HG03469 (cell line): ENCODE measurements around the gene TDRD12.

Experiments used
- ATAC-seq: cut with Tn5 transposase; IDR thresholded peaks from one replicate; pipeline ENCODE4 v1.9.1; 2021; ENCODE audit warnings: mild to moderate bottlenecking, moderate library complexity, moderate number of reproducible peaks; ENCODE audit not compliant: unreplicated experiment

The TDRD12 gene

DNA sequence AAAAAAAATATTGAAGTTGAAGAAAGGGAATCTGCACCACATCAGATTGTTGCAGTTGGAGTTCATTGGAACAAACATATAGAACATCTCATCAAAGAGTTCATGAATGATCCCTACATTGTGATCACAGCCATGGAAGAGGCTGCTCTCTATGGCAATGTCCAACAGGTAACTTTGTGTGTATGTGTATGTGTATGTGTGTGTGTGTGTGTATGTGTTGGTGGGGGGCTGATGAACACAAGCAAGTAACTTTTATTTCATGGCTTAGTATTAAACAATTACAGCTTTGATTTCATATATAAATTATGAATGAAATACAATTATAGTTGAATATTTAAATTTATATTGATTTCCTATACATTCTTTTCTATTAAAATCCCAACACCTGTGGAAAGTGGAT lies 80.6 kb downstream of the TDRD12 start:
- no peak for ATAC-seq

DNA sequence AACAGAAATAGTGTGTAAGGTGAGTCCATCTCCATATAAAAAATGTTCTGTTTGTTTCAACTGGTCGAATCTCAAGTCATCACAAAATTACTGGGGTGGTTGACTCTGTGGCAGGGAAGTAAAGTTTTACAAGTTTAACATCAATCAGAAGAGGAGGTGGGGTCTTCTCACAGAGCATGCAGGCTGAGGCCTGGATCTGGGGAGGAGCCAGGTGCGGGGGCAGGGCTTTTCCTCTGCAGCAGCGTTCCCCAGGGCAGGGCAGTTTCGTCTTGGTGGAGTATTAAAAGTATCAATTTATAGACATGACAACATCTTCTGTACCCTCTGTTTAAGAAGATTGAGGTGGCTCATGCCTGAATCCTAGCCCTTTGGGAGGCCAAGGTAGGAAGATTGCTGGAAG lies 81.2 kb downstream of the TDRD12 start:
- no peak for ATAC-seq

DNA sequence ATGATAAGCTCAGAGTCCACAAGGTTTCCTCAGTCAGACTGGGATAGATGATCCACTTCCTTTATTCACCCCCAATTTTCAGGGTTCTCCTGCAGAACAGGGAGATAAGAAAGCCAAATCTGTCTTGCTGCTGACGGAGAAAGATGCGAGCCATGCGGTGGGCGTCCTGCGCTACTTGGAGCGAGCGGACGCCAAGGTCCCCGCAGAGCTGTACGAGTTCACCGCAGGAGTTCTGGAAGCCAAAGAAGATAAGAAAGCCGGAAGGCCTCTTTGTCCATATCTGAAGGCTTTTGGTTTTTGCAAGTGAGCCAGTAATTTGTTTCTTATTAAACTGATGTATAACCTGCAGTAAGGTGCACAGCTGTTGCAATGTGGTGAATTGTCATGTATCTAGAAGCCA lies 83.3 kb downstream of the TDRD12 start:
- no peak for ATAC-seq

DNA sequence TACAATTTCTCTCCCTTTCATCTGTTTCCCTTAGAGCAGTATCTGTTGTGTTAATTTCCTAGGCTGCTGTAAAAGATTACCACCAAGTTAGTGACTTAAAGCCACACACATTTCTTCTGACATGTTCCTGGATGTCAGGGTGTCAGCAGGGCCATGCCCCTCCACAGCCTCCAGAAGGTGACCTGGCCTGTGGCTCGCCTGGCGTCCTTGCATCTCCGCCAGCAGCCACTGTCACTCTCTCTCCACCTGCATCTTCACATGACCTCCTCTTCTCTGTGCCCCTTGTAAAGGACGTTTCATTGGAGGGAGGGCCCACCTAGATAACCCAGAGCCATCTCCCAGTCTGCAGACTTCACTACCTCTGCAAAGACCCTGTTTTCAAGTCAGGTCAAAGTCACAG lies 88.7 kb downstream of the TDRD12 start:
- no peak for ATAC-seq

DNA sequence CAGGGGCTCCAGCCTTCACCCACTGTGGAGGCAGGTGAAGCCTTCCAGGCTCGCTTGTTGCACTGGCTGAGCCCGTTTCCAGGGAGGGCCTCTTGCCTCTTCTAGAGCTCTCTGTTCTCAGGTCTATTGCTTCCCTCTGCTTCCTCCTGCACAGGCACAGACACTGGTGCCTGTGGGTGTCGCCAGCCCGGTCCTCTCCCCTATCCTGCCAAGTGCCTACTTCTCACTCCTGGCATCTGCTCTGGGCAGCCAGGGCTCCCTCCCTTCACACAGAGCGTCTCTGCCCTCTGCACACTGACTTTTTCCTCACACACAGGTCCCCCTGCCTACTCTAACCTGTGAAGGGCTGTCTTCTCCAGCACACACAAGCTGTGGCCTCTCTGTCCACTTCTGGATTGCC lies 89.7 kb downstream of the TDRD12 start:
- no peak for ATAC-seq

DNA sequence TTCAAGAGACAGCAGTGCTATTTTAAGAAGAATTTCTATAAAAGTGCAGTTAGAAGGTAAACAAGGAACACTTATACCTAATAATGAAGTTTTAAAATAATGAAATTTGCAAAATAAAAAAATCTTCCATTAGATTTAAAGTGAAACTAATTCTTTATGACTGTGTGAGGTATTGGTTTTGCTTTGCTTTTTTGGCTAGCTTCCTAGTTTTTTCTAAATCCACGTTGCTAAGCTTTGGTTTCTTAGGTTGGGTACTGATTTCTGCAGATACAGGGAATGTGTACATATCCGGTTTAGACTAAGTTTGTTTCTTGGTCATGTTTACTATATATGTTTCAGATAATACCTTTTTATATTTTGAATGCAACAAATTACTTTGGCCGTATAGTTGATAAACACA lies 90.2 kb downstream of the TDRD12 start:
- ATAC-seq: no peak

DNA sequence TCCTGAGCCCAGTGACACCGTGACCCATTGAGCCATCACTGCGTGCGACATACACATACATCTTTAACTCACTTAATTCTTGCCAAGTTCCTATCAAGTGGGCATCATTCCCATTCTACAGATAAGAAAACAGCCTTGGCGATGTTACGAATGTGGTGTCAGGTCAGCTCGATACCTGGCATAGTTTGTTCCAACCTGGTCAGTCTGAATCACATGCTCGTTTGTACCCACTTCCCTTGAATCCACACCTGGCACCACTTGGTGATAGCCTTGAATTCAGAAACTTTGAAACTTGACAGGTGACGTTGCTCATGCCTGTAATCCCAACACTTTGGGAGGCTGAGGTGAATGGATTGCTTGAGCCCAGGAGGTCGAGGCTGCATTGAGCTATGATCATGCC lies 90.9 kb downstream of the TDRD12 start:
- ATAC-seq: no peak

DNA sequence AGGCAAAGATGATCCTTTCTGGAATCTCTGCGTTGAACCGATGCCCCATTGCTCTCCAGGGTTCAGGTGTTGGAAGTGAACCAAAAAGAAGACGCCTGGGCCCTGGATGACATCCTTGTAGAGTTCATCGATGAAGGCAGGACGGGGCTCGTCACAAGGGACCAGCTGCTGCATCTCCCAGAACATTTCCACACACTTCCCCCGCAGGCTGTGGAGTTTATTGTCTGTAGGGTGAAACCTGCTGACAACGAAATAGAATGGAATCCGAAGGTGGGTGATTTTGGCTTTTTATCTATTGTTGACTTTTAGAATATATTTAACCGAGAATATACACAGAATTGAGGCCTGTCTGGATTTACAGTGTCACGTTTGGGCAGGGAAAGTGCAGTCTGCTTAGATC lies 91.6 kb downstream of the TDRD12 start:
- no peak for ATAC-seq

DNA sequence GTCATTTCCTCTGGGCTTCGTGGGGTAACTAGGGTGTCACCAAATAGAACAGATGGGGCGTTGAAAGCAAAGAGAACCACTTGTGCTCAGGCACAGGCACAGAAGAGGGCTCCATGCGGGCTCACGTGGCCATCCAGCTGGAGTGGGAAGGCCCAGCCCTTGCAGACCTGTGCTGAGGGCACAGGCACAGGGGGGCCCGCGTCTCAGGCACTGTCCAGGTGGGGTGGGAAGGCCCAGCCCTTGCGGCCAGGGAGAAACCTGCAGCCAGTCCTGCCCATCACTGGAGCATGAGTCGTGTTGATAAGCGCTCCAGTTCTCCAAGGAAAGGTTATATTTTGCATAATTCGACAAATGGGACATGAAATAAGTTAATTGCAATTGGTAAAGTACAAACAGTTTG lies 92.5 kb downstream of the TDRD12 start:
- ATAC-seq: no peak

DNA sequence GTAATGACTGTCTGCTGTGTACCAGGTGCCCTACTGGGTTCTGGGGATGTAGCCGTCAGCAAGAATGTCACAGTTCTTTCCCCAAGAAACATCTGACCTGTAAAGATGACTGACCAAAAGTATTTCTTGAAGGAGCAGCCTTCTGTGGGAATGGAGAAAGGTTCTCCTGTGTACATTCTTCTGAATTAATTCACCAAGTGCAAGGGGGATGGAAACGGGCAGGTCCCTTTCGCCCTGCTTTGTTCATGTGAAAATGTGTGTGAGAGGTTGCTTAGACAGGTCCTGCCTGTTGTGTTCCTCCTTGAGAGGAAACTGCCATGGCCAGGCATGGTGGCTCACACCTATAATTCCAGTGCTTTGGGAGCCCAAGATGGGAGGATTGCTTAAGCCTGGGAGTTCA lies 93.0 kb downstream of the TDRD12 start:
- ATAC-seq: no peak

DNA sequence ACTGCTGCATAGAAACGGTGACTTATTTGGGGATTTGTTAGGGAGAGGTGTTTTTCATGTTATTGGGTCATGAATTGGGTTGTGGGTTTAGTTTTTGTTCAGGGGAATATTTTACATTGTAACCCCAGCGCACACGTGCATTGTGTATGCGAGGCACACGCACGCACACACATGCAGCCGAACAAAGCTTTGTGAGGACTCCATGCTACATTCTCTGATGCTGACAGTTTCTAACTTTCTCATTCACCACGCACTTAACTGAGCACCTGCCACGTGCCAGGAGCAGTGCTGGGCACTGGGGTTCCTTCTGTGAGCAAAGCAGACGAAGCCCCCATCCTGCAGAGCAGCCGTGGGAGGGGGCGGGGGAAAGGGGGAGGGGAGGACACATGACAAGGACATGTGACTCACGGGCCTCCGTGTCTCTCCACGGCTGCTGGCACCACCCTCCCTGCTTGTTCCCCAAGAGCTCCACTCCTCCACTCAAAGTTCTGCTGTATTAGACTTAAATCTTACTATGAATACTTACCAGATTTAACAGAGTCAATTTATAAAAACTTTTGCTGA lies 94.4 kb downstream of the TDRD12 start:
- no peak for ATAC-seq

DNA sequence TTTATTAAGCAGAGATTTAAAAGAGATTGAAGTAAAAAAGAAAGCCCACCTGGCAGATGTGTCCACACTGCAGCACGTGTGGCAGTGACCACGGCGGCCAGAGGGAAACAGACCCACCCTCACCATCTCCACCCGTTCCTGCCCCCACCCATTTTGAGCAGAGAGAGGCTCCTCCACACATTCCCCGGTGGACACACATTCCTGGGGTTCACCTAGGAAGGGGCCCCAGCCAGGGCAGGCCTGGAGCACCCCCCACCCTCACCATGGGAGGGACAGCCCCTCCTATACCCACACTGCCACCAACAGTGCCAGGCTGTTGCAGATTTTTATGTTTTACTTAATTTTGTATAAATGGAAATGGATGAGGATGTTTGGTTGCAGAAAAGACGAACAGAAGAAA lies 95.1 kb downstream of the TDRD12 start:
- no peak for ATAC-seq

DNA sequence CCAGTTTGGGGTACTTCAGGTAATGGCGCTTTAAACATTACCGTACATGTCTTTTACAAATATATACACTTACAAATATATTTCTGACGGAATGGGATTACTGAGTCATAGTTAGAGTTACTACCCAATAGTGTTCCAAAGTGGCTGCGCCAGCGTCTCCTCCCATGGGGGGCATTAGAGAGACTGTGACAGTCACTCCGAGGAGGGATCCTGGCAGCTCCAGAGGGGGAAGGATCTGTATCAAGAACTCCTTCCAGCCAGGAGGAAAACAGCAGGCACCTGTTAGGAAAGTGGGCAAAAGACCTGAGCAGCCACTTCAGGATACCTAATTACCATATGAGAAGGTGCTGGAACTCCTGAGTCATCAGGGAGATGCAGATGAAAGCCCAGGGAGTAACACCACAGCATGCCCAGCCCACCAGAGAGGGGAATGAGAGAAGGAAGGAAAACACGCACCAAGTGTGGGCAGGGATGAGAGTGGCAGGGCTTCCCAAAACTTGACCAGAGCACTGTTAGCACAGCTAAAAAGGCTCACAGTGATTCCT lies 97.1 kb downstream of the TDRD12 start:
- ATAC-seq: no peak

DNA sequence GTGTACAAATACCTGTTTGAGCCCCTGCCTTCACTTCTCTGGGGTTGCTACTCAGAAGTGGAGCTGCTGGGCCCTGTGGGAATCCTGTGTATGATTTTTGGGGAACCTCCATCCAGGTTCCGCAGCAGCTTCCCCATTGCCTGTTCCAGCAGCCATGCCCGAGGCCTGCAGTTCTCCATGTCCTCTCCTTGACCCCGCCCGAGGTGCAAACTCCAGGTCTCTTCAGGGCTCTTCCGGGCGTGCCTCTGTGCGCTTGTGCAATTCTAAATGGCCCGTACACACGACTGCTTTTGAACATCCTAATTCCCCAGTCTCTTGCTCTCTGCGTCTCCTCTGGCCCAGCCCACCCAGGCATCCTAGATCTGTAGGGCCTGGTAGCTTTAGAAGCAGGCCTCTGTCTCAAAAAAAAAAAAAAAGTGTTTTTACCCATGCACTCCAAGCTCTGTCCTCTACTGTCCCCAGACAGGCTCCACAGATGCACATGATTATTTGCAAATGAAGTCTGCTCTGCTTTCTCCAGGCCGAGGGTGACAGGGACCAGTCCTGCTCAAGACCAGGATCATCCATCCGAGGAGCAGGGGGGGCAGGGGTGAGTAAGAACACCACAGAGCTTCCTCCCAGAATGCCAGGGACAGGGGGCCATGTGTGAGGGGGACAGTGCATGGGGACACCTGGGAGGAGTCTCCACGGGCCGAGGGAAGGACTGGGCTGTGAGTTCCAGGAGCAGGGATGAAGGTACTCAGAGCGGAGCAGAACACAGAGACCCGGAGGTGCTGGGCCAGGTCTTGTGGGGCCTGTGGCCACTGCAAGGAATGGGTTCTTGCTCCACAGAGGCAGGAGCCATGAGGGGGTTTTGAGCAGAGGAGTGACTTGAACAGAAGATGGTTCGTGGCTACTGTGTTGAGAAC lies 98.3 kb downstream of the TDRD12 start:
- ATAC-seq: no peak

DNA sequence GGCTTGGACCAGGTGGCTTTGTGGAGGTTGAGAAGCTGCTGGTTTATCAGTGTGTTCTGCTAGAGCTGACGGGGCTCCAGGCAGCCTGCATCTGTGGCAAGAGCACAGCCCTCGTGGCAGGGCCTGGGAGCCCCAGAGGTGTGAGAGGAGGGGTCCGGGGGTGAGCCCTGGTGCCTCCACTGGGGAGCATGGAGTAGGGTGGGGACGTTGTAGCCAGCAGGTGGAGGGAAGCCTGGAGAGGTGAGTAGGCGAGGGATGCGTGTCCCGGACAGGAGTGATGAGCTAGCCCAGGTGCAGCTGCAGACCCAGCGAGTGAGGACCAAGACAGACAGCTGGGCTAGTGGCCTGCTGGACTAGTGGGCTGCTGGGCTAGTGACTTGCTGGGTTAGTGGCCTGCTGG lies 99.0 kb downstream of the TDRD12 start:
- ATAC-seq: no peak

DNA sequence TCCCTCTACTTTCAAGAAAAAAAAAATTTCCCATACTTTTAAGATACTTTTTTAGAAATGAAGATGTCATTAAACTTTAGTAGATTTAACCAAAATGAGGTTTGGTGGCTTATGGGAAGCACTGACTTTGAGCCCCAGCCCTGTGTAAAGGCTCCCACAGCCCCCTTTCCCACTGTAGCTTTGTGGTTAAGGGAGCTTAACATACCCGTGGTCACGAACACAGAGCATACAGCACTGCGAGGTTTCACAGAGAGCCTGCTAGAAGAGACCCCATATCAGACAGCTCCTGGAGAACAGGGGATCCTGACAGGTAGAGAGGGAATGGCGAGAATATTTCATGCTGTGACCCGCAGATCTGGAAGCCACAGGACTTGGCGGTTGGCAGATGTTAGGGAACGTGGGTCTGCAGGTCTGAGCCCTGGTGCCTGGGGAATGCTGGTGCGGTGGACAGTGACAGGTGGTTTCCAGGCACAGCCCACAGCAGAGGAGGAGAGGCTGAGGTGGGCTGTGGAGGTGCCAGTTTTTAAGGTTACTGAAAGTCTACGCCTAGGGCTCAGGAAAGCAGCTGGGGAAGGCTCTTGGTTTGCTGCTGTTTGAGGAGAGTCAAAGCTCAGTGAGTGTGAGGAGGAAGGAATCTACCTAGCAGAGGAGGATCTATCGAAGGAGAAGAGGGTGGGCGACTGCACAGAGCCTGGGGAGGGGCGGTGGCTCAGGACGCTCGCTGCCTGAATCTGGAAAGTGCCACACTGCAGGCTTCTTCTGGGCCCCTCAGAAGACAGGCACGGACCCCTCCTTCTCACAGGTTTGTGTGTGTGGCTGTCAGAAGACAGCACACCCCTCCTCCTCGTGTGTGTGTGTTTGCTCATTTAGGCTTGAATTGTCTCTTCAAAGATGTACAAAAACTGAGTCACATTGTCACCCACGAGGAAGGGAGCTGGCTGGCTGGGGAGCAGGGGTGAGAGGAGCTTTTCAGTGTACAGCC lies 100.1 kb downstream of the TDRD12 start:
- ATAC-seq: no peak

DNA sequence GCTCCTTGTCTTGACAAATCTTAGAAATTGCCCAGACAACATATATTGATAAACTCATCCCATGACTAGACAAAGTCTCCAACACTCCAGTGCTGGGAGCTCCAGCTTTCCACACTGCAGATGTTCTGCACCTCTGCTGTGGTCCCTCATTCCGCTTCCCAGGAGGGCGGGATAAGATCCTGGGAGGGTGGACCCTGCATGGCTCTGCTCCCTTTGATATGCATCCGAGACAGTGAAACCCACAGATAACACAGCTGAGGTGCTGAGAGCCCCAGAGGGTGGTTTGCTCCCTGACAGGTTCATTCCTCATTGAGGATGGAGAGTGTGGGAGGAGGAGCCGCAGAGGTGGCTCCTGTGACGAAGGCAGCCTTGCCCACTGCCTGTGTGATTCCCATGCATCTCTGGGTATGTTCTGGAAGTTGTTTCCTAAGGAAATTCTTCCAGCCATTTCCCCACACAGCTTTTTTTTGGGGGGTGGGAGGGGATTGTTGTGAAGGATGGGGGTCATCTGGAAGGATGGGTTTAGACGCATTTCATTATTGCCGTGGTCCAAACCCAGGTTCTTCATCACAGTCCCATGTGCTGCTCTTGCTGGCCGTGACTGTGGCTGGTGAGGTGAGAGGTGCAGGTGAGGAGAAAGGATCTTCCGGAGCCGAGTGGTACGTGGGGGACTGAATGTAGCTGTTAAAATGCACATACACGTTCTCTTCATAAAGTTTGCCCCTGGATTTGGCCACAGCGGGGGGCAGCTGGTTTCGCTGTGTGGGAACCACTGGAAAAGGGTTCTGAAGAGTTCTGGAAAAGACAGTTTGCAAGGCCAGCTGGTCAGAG lies 103.6 kb downstream of the TDRD12 start:
- no peak for ATAC-seq

DNA sequence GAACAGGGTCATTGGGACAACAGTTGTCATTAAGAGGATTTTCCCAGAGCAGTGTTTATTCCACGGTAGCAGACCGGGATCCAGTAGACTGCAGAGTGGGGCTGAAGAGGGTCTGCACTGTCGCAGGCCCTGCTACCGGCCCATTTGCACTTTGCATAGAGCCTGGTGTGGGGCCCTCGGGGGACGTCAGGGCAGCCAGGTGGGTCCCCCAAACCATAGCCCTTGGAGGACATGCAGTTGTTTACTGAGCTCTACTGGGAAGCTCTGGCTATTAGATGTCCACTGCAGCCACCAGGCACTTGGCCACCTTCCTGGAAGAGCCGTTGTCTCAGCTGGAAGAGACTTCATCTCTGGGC lies 104.2 kb downstream of the TDRD12 start:
- ATAC-seq: no peak

DNA sequence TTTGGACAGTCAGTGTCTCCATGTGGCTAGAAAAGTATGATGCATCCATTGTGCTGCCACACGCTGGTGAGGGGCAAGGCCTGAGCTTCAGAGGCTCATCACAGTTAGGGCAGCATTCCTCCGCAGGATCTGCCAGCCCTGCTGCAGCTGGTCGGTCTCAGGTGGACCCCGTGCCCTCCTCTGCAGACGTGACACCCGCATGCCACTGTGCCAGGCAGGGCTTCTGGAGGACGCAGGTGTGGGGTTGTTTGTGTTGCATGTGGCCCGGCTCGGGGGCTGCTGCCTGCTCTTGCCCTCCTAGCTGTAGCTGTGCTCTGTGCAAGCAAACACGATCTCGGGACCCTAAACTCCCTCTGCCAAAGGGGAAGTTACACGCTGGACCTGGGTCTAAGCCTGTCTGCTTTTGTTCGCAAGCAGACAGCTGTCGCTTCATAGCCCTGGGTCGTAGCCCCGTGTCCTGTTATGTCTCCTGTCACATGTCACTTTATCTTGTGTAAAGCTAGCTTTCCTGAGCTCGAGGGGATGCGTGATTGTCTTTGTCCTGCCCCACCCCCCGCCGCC lies 104.7 kb downstream of the TDRD12 start:
- ATAC-seq: no peak
